Astrocyte of the spinal cord (primary cell): ENCODE measurements around the gene RNU1-2.
A peak's percentile ranks its signal among the peaks of the same experiment; 100 is the strongest.
"Not testable (repeated sequence)": the region's sequence is repeated elsewhere in the genome, so short reads cannot be mapped to it uniquely, and the experiment has no call there.

ENCODE experiments used
- DNase-seq: peaks from one replicate; pipeline ENCODE4 v3.0.0; 2011; ENCODE audit warnings: low read depth, low spot score
- H3K4me3 ChIP-seq: 2 replicates; pipeline ENCODE4 v1.5.1; 2011; ENCODE audit warnings: low read depth, mild to moderate bottlenecking, low read length, moderate library complexity
- in situ Hi-C: cut with HindIII; loops from 2 replicates; pipeline ENCODE4 v1.10.0; 2017; ENCODE audit warnings: low sequenced_read_pairs
- TF ChIP-seq, protein P1 (sequence below): IDR thresholded peaks from 2 replicates; pipeline ENCODE4 v1.5.1; 2012; ENCODE audit warnings: low read depth, mild to moderate bottlenecking, low read length, inconsistent platforms

The RNU1-2 gene

DNA sequence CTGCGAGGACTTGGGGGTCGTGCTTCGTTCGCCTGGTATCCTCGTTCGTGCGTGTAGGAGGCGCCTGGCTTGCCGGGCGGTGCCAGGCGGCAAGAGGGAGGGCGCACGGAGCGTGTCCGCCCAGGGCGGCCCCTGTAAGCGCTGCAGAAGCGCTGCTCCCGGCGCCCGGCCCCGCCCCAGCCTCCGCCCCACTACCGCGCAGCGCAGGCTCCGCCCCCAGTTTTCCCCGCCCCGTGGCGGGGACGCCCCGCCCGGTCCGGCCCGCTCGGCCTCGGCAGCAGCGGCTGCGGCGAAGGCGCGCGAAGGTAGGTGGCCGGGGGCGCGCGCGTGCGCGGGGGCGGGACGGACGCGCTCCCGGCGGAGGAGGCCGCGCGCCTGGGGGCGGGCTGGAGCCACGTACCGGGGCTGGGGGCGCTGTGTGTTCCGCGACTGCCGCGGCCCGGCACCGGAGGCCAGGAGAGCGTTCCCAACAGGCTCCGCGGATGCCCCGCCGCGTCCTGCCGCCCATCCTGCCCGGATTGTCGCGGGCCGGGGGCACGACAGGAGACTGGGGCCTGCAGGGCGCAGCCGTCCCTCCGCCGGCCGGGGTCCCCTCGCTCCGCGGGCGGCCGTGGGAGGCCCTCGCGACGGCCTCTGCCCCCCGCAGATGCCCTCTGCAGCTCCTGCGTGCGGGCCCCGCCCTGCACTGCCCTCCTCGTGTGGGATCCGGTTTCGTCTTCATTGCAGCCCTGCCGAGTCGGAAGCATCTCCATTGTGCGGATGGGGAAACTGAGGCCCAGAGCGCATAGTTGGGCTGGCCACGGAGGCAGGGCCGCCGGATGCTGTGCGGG lies 18.3 kb downstream of the RNU1-2 start:
- DNase-seq, result peak; percentile 97
- TF ChIP-seq, protein P1, sequence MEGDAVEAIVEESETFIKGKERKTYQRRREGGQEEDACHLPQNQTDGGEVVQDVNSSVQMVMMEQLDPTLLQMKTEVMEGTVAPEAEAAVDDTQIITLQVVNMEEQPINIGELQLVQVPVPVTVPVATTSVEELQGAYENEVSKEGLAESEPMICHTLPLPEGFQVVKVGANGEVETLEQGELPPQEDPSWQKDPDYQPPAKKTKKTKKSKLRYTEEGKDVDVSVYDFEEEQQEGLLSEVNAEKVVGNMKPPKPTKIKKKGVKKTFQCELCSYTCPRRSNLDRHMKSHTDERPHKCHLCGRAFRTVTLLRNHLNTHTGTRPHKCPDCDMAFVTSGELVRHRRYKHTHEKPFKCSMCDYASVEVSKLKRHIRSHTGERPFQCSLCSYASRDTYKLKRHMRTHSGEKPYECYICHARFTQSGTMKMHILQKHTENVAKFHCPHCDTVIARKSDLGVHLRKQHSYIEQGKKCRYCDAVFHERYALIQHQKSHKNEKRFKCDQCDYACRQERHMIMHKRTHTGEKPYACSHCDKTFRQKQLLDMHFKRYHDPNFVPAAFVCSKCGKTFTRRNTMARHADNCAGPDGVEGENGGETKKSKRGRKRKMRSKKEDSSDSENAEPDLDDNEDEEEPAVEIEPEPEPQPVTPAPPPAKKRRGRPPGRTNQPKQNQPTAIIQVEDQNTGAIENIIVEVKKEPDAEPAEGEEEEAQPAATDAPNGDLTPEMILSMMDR, result no peak
- in situ Hi-C loops, result no loop called here
- peak overlapping the region; percentile 59 for H3K4me3 ChIP-seq

DNA sequence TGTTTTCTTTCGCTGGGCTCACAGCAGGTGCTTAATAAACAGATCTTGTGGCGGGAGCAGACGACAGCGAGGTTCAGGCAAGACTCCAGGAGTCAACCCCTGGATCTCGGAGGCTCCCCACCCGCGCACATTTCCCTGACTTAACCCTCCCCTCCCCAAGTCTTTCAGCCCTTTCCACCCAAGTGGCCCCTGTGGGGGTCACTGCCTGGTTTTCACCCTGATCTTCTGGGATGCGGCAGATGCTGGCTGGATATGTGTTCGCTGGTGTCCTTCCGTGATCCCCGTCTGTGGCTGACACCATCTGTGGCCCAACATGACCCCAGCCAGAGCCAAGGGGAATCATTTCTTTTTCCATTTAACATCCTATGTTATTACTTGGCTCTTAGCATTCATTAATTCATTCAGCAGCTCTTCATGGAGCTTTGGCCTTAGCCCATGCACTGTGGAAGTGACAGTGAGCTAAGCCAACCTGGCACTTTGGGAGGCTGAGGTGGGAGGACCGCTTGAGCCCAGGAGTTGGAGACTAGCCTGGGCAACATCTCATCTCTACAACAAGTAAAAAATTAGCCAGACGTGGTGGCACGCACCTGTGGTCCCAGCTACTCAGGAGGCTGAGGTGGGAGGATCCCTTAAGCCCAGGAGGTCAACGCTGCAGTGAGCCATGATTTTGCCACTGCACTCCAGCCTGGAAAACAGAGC lies 19.3 kb downstream of the RNU1-2 start:
- H3K4me3 ChIP-seq, result peak overlapping the region; percentile 59
- DNase-seq, in situ Hi-C loops: not testable (repeated sequence)

DNA sequence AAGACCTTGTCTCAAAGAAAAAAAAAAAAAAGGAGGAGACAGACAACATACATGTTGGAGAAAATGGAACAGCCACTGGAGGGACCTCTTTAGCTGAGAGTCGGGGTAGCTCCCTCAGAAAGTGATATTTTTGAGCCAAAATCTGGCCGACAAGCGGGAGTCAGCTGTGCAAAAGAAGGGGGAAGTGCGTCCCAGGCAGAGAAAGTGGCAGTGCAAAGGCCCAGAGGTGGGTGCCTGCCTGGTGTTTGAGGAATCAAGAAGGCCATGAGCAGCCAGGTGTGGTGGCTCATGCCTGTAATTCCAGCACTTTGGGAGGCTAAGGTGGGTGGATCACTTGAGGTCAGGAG lies 19.8 kb downstream of the RNU1-2 start:
- in situ Hi-C loops, result no loop called here
- H3K4me3 ChIP-seq, result no peak overlapping the region
- DNase-seq, result no peak
- TF ChIP-seq, protein P1, result peak; percentile 19

DNA sequence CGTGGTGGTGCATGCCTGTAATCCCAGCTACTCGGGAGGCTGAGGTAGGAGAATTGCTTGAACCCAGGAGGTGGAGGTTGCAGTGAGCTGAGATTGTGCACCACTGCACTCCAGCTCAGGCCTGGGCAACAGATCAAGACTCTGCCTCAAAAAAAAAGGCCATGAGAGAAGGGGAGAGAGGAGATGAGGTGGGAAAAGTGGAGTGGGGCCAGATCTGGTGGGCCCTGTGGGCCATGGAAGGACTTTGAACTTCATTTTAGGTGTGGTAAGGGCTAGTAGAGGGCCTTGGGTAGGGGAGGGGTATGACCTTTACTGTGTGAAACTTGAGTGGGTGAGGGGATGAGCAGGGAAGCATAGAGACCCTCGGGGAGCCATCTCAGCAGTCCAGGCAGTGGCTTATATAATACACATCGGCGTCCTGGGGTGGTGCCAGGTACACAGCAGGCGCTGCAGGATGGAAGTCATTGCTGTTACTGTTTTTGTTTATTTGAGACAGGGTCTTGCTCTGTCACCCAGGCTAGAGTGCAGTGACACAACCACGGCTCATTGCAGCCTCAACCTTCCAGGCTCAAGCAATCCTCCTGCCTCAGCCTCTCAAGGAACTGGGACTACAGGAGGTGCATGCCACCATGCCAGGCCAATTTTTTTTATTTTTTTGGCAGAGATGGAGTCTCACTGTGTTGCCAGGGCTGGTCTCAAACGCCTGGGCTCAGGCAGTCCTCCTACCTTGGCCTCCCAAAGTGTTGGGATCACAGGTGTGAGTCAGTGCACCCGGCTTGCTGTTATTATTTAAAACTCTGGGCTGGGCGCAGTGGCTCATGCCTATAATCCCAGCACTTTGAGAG lies 20.5 kb downstream of the RNU1-2 start:
- in situ Hi-C loops, DNase-seq, H3K4me3 ChIP-seq: not testable (repeated sequence)

DNA sequence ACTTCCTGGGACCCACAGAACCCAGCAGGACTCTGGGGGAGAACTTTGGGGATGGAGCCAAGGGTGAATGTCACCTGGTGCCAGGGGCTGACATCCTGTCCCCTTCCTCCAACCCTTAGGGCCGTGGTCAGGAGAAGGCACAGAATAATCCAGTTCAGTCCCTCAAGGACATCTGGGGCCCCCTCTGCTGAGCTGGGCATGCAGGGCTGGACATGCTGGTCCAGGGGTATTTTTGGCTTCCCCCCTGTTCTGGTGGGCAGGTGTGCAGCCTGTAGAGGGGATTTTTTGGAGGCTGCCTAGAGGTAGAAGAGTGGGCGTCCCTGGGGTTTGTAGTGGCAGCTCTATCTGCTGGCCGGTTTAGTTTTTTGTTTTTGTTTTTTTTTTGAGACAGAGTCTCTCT lies 22.6 kb downstream of the RNU1-2 start:
- TF ChIP-seq, protein P1, result no peak
- in situ Hi-C loops, result no loop called here

DNA sequence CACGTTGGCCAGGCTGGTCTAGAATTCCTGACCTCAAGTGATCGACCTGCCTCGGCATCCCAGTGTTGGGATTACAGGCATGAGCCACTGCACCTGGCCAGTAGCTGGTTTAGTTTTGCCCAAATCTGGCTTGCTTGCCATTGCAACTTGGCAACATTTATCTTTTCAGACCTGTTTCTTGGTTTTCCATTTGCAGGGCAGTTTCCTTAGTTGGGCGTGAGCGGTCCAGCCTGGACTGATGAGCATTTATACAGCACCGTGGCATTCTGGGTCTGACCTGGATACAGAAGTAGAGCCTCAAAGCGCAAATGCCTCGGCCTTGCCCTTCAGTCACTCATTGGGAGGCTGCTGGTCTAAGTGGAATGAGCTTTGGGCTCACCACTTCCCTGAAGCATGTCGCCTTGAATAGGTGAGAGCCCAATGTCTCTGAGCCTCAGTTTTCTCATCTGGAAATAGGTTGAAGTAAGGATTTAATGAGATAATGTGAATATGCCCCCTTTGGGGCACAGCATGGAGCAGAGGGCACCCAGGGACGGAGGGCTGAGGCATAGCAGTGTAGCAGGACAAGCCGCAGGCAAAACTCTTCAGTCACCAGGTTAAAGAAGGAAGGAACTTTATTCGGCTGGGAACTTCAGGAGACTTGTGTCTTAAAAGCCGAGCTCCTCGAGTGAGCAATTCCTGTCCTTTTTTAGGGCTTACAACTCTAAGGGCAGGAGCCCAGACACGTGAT lies 23.3 kb downstream of the RNU1-2 start:
- DNase-seq, in situ Hi-C loops, H3K4me3 ChIP-seq: not testable (repeated sequence)

More for the DNA sequence above, 22.6 kb downstream of the RNU1-2 start:
- H3K4me3 ChIP-seq, result no peak overlapping the region
- no peak for DNase-seq

DNA sequence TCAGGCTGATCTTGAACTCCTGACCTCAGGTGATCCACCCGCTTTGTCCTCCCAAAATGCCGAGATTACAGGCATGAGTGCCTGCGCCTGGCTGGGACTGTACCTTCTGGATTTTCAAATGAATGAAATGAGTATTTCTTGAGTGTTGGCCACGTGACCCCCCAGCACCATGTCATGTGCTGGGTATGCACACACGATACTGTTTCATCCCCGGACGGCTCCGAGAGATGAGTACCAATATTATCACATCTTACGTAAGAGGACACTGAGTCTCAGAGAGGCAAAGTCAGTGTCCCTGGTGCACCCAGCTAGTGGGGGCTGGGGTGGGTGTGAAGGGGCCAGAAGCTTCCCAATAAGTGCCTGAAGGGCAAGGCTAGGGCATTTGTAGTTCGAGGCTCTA lies 25.2 kb downstream of the RNU1-2 start:
- in situ Hi-C loops, result no loop called here
- no peak overlapping the region for H3K4me3 ChIP-seq
- DNase-seq, result no peak
- TF ChIP-seq, protein P1, result no peak
